Kidney glomerular epithelial cell (primary cell): ENCODE results near the gene LONP1.
"Not testable (repeated sequence)": the region's sequence is repeated elsewhere in the genome, so short reads cannot be mapped to it uniquely, and the experiment has no call there.

Experiments
- DNase-seq: peaks from one replicate; lab custom pipeline; 2025; lab: John Stamatoyannopoulos, UW

The LONP1 gene

DNA sequence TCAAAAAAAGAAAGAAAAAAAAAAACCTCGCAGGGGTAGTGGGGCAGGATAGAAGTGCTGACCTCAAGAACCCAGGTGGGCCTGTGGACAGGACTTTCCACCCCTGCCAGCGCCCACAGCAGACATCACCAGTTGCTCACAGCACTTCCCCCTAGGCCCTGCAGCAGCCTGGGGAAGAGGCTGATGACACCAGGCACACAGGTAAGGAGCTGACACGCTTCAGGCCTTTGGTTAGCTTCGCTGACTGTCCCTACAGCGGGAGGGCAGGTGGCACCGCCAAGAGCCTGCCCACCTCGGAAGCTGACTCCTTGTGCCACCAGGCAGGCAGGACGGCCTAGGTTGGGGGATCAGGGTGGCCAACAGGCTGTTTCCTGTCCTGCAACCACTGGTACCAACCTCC lies 8.9 kb downstream of the LONP1 start:
- no peak for DNase-seq

GRCh38 chr19:5707576-5708575 lies 12.1 kb downstream of the LONP1 start:
- DNase-seq = no peak

DNA sequence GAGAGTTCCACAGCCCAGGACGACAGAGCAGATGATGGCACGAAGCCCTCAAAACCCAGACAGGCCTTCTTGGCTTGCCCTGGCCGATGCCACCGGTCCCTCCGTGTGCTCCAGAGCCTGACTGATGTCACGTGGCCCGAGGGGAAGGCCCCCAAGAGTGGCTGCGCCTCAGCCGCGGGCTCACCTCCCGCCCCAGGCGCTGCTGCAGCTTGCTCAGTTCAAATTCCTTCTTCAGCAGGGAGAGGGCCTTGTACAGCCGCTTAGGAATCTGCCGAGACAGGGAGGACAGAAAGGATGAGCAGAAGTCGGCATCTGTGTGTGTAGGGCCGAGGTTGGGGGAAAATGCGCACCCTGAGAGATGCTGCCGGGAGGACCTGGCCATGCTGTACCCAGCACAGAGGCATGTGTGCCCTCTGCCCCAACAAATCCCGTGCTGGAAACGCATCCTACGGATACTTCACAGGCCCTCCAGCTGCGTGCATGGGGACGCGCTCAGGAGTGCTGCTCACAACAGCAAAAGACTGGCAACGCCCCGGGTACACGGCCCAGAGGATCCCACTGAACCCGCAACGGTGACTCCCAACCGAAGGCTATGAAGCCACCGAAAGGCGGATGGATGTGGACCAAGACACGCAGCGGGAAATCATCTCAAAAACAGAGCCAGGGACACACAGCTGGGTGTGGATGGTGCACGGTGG lies 12.9 kb downstream of the LONP1 start:
- DNase-seq = no peak

- no peak for DNase-seq
Observed at GRCh38 chr19:5705552-5705951, 14.4 kb downstream of the LONP1 start.

DNA sequence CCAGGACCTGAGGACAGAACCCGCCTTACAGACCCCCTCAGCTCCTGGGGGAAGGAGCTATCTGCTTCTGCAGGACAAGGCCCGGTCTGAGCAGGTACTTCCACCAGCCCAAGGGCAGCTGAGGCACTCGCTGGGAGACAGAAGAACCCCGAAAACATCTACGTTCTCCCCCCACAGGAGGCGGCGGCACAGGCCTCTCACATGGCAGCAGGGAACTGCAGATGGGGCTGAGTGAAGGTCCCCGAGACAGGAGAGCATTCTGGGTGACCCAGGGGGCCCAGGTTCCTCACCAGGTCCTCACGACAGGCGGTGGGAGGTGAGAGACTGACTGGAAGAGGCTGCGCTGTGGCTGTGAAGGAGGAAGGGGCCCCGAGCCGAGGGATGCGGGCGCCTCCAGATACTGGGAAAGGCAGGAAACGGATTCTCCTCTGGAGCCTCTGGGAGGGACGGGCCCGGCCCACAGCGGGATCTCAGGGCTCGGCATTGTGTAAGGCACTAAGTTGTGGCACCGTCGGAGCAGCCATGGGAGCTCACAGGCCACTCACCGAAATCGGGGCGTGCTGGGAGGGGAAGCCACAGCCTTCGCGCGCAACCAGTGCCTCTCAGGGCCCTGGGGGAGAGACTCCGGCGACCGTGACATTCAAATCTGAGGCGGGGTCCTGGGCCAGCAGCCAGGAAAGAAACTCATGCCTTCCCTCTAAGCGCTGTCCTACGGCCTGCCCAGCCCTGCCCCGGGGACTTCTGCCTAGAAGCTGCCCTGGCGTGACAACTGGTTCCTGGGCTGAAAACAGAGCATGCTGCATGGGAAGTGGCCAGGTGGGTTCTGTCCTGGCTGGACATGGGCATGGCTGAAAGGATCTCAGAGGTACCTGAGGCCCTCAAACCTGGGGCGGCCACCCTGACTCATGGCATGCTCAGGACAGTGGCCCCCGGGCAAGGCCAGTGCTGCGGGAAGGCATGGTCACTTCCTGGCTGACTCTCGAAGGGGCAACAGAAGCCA lies 15.8 kb downstream of the LONP1 start:
- DNase-seq = no peak

DNA sequence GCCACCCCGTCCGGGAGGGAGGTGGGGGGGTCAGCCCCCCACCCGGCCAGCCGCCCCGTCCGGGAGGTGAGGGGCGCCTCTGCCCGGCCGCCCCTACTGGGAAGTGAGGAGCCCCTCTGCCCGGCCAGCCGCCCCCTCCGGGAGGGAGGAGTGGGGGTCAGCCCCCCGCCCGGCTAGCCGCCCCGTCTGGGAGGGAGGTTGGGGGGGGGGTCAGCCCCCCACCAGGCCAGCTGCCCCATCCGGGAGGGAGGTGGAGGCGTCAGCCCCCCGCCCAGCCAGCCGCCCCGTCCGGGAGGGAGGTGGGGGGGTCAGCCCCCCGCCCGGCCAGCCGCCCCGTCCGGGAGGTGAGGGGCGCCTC lies 17.9 kb downstream of the LONP1 start:
- DNase-seq = not testable (repeated sequence)

DNA sequence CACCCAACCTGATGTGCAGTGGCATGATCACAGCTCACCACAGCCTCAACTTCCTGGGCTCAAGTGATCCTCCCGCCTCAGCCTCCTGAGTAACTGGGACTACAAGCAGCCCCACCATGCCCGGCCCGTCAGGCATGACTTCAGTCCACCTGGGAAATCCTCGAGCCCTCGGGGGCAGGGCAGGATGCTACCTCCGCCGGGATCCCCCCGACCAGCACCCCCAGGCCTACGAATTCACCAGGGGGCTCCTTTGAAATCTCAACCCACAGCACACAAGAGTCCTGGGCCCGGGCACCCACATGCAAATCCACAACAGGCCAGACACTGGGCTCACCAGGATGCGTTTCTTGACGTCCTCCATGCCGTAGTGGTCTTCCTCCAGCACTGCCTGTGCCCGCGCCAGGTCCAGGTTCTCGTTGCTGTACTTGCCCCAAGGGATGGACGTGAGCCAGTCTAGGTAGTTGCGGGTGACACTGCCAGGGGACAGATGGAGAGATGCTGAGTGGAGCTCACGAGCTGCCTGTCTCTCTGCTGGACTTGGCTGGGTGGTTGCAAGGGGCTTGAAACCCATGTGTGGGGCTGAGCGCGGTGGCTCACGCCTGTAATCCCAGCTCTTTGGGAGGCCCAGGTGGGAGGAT lies 19.4 kb downstream of the LONP1 start:
- DNase-seq = no peak

GRCh38 chr19:5698635-5699422 lies 21.1 kb downstream of the LONP1 start:
- DNase-seq = no peak

- DNase-seq = no peak
Observed at GRCh38 chr19:5697890-5698634, 21.9 kb downstream of the LONP1 start.

- DNase-seq = no peak
Observed at GRCh38 chr19:5697022-5697889, 22.7 kb downstream of the LONP1 start.

DNA sequence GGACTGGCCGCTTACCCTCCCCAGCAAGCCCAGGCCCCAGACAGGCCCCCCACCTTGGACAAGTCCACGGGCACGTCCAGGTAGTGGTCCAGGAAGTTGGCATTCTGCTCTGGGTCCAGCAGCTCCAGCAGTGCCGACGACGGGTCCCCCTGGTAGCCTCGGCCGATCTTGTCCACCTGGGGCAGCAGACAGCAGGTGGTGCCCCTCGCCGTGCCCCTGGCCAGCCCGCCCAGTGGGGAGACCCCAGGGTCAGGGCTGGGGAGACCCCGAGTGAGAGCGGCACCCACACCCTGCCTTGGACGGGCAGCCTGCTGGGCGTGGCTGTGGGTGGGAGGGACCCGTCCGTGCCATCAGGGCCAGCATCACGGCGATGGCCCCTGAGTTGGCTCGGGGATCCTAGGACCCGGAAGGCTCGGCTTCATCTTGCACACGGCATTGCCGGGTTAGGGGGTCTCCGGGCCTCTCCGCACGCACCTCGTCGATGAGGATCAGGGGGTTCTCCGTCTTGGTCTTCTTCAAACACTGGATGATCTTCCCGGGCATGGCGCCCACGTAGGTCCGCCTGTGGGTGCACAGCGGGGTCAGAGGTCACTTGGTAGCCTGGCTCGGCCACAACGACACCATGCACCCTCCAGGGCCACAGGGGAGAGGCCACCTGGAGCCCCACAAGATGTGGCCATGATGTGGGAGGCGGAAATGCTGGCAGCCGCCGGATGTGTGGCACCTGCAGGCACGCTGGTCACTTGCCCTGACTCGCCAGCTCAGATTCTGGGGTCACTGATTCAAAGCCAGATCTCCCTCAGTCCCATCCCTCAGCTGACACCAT lies 23.5 kb downstream of the LONP1 start:
- no peak for DNase-seq

DNA sequence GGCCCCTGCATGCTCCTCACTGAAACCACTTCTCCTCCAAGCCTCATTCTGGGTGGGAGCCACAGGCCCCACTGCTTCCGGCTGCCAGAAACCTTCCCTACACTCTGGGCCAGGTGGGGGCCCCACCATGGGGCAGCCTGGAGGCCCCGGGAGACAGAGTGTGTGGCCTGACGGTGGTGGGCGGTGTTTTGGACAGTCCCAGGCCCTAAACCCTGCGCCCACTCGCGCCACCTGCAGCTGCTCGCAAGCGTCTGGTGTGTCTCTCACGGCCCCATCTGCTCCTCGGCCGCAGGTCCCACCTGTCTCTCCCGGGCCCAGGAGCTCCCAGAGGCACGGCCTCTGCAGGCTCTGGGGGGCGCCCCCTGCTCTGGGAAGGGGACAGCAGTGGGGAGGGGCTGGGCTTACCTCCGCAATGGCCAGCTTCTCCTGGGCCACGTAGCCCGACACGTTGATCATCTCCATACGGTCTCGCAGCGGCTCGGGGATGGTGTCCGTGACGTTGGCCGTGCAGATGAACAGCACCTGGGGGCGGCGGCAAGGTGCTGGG lies 24.2 kb downstream of the LONP1 start:
- no peak for DNase-seq

DNA sequence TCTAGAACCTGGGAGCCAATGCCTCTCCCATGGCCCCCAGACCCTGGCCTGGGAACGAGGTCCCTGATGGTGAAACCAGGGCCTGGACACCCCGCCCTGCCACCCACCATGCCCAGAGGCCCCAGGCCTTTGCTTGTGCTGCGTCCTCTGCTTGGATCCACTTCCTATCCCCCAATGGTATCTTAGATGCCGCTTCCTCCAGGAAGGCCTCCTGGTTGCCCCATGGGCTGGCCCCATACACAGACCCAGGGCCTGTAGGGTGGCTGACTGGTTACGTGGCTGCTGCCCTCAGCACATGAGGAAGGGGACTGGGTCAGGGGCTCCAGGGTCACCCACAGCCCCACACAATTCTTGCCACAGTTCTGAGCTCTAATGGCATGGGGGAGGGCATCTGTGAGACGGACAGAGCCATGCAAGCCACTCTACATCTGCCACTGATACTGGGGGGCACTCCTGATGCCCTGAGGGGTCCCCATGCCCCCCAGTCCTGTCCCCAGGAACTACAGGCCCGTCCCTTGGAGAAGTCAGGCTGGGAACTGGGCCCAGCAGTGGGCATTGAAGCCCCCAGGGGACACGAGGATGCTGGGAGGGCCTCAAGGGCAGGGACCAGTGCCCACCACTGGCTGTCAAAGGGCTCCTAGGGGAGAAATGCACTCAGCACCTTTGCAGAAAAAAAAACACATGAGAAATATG lies 24.8 kb downstream of the LONP1 start:
- no peak for DNase-seq

DNA sequence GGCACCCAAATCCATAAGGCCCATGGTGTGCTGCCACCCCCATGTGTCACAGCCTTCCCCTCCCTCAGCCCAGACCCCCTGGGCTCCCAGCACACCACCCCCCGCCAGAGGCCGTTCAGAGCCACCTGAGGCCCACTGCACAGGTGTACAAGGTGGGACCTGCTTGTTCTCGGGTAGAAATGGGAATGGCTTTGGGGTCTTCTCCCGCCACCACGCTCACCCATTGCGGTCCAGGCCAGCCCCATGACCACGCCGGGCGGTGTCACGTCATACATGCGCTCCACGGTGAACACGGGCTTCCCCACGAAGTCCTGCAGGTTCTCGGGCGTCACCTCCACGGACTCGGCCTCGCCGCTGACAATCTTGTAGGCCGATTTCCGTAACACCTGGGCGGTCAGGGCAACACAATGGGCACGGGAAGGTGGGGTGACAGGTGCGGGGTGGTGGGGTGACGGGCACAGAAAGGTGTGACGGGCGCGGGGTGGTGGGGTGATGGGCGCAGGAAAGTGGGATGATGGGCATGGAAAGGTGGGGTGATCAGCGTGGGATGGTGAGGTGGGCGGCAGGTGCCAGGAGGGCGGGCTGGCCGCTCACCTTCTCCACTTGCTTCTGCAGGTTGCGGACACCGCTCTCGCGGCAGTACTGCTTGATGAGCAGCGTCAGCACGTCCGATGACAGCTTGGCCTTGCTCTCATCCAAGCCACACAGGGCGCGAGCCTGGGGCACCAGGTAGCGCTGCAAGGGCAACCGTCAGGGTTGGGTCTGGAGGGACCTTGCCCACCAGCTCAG lies 25.6 kb downstream of the LONP1 start:
- no peak for DNase-seq

DNA sequence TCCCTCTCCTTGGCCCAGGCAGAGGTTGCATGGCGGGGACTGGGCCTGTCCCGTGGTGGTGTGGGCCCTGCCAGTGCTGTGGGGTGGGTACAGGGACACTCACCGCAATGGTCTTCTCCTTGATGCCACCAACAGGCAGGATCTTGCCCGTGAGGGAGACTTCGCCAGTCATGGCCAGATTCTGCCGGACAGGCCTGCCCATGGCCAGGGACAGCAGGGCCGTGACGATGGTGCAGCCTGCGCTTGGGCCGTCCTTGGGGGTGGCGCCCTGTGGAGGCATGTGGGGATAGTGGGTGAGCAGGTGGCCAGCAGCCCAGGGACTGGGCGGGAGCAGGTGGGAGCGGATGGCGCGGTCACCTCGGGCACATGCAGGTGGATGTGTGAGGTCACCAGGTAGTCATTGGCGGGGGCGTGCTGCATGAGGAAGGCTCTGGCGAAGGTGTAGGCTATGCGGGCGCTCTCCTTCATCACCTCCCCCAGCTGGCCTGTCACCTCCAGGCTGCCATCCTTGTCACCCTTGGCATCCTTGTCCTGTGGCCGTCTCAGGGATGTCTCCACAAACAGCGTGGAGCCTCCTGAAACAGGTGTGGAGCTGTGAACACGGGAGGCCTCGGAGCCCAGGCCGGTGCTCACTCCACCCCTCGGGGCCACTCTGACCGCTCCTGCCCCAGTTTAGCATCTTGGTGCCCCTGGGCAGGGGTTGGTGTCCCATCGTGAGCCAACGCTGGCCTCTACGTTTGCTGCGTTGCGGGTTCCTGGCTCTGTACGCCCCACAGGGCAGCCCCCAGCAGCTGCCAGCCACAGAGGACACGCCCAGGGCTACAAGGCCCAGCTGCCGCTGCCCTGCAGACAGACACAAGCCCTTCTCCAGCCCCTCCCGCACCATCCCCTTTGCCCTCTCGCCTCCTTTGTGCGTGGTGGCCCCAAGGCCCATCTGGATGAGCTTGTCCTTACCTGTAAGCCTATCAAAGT lies 26.5 kb downstream of the LONP1 start:
- no peak for DNase-seq
